Stomach (tissue), 4 donors: Measurements from ENCODE around the gene LORICRIN.

ENCODE experiments used
- POLR2AphosphoS5 ChIP-seq, 3 donors: sonication (generic); formaldehyde crosslinking; IDR thresholded peaks; one replicate each; pipeline ENCODE4 v1.6.1; 2016; ENCODE audit warnings: antibody characterized with exemption in 3 of 3
- TF ChIP-seq, protein P1 (sequence below), 7 experiments: fragments of 450-650 bp in 4 of 7; fragments of 200-600 bp in 3 of 7; sonication (generic) in 3 of 7; IDR thresholded peaks; one replicate each; pipeline ENCODE4 v1.5.1; 2016 to 2019; ENCODE audit warnings: antibody characterized with exemption in 7 of 7, control low read depth in 2 of 7, mild to moderate bottlenecking in 1 of 7

DNA sequence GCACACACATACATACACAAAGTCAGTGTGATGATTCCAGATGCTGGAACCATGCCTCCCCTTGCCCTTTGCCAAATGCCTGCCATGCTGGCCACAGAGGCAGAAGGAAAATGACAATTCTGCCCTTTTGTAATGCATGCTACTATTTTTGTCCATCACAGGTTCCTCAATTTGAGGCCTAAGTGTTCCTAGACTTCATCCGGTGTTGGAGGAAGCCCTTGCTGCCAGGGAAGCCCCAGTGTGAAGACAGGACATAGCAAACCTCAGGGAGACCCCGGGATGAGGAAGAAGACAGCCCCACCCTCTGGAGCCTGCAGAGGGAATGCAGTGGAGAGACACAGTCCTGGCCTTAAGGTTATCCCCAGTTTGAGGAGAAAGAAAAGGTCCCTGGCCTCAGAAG is 27.7 kb upstream of the LORICRIN start:
- TF ChIP-seq, protein P1, sequence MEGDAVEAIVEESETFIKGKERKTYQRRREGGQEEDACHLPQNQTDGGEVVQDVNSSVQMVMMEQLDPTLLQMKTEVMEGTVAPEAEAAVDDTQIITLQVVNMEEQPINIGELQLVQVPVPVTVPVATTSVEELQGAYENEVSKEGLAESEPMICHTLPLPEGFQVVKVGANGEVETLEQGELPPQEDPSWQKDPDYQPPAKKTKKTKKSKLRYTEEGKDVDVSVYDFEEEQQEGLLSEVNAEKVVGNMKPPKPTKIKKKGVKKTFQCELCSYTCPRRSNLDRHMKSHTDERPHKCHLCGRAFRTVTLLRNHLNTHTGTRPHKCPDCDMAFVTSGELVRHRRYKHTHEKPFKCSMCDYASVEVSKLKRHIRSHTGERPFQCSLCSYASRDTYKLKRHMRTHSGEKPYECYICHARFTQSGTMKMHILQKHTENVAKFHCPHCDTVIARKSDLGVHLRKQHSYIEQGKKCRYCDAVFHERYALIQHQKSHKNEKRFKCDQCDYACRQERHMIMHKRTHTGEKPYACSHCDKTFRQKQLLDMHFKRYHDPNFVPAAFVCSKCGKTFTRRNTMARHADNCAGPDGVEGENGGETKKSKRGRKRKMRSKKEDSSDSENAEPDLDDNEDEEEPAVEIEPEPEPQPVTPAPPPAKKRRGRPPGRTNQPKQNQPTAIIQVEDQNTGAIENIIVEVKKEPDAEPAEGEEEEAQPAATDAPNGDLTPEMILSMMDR (IDR thresholded peaks at IDR 0.05): no peak
- no peak for TF ChIP-seq POLR2AphosphoS5 (IDR thresholded peaks at IDR 0.05)
